Measurements from ENCODE around the gene CEP68.
"Not testable (repeated sequence)": the region's sequence is repeated elsewhere in the genome, so short reads cannot be mapped to it uniquely, and the experiment has no call there.

CEP68 gene

DNA sequence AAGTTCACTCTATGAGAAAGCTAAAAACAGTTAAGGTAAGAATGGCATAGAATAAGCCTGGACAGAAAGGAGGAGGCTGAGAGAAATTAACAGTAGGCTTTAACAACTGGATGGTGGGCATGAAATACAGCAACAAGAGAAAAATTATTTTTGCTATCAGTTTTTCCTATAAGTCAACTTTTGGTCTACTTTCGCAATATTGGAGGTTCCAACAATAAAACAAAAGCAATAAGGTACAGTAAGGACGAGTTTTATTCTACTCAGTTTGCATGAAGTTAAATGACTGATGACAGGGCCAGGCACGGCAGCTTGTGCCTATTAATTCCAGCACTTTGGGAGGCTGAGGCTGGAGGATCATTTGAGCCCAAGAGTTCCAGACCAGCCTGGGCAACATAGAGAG lies 56.4 kb downstream of the CEP68 start:
- H3K9ac ChIP-seq (ENCODE audit: insufficient read length, low read depth), result no peak overlapping the region
- DNase-seq (ENCODE audit: low read depth, low spot score), result no peak
- H3K9me3 ChIP-seq (ENCODE audit: insufficient read depth, low read length), result no peaks in the 10 kb centered on the region
- H3K4me1 ChIP-seq (ENCODE audit: insufficient read depth, insufficient read length), result no peaks in the 10 kb centered on the region
- no peak overlapping the region for H3K4me3 ChIP-seq (ENCODE audit: insufficient read length, low read depth)
- no peaks in the 10 kb centered on the region for H3K27me3 ChIP-seq (ENCODE audit: insufficient read depth, insufficient read length)
- H3K36me3 ChIP-seq (ENCODE audit: insufficient read depth, insufficient read length, low read length), result peaks cover 2% of the 10 kb centered on the region
- no peak for TF ChIP-seq ZNF274 (IDR thresholded peaks at IDR 0.05; ENCODE audit: low read depth, low read length)
- TF ChIP-seq YY1 (IDR thresholded peaks at IDR 0.05; ENCODE audit: insufficient read depth, insufficient read length), result no peak
- no peak for TF ChIP-seq SUZ12 (IDR thresholded peaks at IDR 0.05; ENCODE audit: extremely low read depth, insufficient read depth, insufficient read length)

DNA sequence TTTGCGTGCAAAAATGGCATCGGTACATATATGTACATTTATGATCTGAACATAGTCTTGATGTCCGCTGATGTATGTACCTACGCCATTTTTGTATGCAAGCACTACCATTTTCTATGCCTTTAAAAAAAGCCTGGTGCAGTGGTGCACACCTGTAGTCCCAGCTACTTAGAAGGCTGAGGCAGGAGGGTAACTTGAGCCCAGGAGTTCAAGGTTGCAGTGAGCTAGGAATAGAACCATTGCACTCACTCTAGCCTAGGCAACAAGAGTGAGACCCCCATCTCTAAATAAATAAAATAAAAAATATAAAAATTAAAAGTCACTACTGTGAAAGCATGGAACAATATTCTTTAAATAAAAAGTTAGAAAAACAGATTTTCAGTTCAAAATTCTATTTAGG lies 57.0 kb downstream of the CEP68 start:
- H3K9ac ChIP-seq (ENCODE audit: insufficient read length, low read depth), result no peak overlapping the region
- DNase-seq (ENCODE audit: low read depth, low spot score), result no peak
- H3K4me1 ChIP-seq (ENCODE audit: insufficient read depth, insufficient read length), result no peaks in the 10 kb centered on the region
- H3K27me3 ChIP-seq (ENCODE audit: insufficient read depth, insufficient read length), result no peaks in the 10 kb centered on the region
- no peaks in the 10 kb centered on the region for H3K9me3 ChIP-seq (ENCODE audit: insufficient read depth, low read length)
- TF ChIP-seq YY1 (IDR thresholded peaks at IDR 0.05; ENCODE audit: insufficient read depth, insufficient read length), result no peak
- no peak overlapping the region for H3K4me3 ChIP-seq (ENCODE audit: insufficient read length, low read depth)
- H3K36me3 ChIP-seq (ENCODE audit: insufficient read depth, insufficient read length, low read length), result peaks cover 4% of the 10 kb centered on the region

DNA sequence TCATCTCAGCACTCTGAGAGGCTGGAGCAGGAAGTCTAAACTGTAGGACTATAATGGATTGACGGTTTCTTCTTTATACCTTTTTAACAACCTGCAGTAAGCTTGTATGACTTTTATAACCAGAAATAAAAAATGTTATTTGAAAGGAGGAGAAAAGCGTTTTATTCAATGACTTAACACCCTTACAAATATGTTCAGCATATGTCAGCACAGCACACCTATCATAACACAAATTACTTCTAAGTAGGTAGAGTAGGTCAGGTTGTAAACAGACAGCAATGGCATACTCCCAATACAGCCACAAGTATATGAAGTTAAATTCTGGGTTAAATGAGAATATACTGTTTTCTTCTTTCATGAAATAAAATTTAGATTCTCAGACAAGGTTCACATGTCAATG lies 57.6 kb downstream of the CEP68 start:
- H3K27me3 ChIP-seq (ENCODE audit: insufficient read depth, insufficient read length), result no peaks in the 10 kb centered on the region
- H3K4me3 ChIP-seq (ENCODE audit: insufficient read length, low read depth), result no peak overlapping the region
- no peaks in the 10 kb centered on the region for H3K4me1 ChIP-seq (ENCODE audit: insufficient read depth, insufficient read length)
- no peak overlapping the region for H3K9ac ChIP-seq (ENCODE audit: insufficient read length, low read depth)
- H3K9me3 ChIP-seq (ENCODE audit: insufficient read depth, low read length), result no peaks in the 10 kb centered on the region
- peaks cover 7% of the 10 kb centered on the region for H3K36me3 ChIP-seq (ENCODE audit: insufficient read depth, insufficient read length, low read length)
- TF ChIP-seq SUZ12 (IDR thresholded peaks at IDR 0.05; ENCODE audit: extremely low read depth, insufficient read depth, insufficient read length) (no peak), ZNF274 (IDR thresholded peaks at IDR 0.05; ENCODE audit: low read depth, low read length) (no peak), YY1 (IDR thresholded peaks at IDR 0.05; ENCODE audit: insufficient read depth, insufficient read length) (no peak)
- DNase-seq (ENCODE audit: low read depth, low spot score), result no peak

DNA sequence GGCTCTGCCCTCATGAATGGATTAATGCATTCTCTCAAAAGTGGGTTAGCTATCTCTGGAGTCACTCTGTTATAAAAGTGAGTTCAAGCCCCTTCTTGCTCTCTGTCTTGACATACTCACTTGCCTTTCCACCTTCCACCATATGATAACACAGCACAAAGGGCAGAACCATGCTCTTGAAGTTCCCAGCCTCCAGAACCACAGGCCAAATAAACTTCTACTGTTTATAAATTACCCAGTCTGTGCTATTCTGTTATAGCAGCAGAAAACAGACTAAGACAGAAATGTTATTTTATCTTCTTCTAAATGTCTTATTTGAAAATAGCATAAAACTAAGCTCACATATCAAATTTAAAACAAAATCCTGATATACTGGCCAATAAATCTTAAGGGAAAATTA lies 58.7 kb downstream of the CEP68 start:
- H3K4me1 ChIP-seq (ENCODE audit: insufficient read depth, insufficient read length), result no peaks in the 10 kb centered on the region
- no peak overlapping the region for H3K9ac ChIP-seq (ENCODE audit: insufficient read length, low read depth)
- DNase-seq (ENCODE audit: low read depth, low spot score), result no peak
- peaks cover 7% of the 10 kb centered on the region for H3K36me3 ChIP-seq (ENCODE audit: insufficient read depth, insufficient read length, low read length)
- no peak for TF ChIP-seq YY1 (IDR thresholded peaks at IDR 0.05; ENCODE audit: insufficient read depth, insufficient read length)
- no peak for TF ChIP-seq ZNF274 (IDR thresholded peaks at IDR 0.05; ENCODE audit: low read depth, low read length)
- TF ChIP-seq SUZ12 (IDR thresholded peaks at IDR 0.05; ENCODE audit: extremely low read depth, insufficient read depth, insufficient read length), result no peak
- H3K27me3 ChIP-seq (ENCODE audit: insufficient read depth, insufficient read length), result no peaks in the 10 kb centered on the region
- H3K9me3 ChIP-seq (ENCODE audit: insufficient read depth, low read length), result no peaks in the 10 kb centered on the region
- no peak overlapping the region for H3K4me3 ChIP-seq (ENCODE audit: insufficient read length, low read depth)

DNA sequence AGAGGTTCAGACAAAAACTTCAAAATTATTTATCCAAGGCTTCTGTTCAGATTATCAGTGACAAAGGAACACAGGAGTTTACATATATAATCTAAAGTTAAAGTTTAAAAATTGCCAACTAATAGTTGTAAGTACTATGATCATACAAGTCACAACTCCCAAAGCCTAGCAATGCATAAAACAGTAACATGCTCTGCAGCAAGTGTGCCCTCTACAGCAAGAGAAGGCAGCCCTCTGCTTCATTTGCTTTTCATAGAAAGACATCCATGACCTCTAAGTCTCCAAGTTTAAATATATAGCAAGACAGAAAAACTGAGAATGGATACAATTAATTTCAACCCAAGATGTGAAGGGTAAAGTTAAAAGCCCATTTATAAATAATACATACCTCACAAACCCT lies 60.4 kb downstream of the CEP68 start:
- Histone ChIP-seq H3K9me3 (ENCODE audit: insufficient read depth, low read length) (no peaks in the 10 kb centered on the region), H3K4me1 (ENCODE audit: insufficient read depth, insufficient read length) (peaks cover 2% of the 10 kb centered on the region), H3K9ac (ENCODE audit: insufficient read length, low read depth) (no peak overlapping the region), H3K36me3 (ENCODE audit: insufficient read depth, insufficient read length, low read length) (peaks cover 10% of the 10 kb centered on the region), H3K27me3 (ENCODE audit: insufficient read depth, insufficient read length) (no peaks in the 10 kb centered on the region), H3K4me3 (ENCODE audit: insufficient read length, low read depth) (no peak overlapping the region)
- no peak for DNase-seq (ENCODE audit: low read depth, low spot score)
- no peak for TF ChIP-seq SUZ12 (IDR thresholded peaks at IDR 0.05; ENCODE audit: extremely low read depth, insufficient read depth, insufficient read length)
- no peak for TF ChIP-seq ZNF274 (IDR thresholded peaks at IDR 0.05; ENCODE audit: low read depth, low read length)
- no peak for TF ChIP-seq YY1 (IDR thresholded peaks at IDR 0.05; ENCODE audit: insufficient read depth, insufficient read length)

DNA sequence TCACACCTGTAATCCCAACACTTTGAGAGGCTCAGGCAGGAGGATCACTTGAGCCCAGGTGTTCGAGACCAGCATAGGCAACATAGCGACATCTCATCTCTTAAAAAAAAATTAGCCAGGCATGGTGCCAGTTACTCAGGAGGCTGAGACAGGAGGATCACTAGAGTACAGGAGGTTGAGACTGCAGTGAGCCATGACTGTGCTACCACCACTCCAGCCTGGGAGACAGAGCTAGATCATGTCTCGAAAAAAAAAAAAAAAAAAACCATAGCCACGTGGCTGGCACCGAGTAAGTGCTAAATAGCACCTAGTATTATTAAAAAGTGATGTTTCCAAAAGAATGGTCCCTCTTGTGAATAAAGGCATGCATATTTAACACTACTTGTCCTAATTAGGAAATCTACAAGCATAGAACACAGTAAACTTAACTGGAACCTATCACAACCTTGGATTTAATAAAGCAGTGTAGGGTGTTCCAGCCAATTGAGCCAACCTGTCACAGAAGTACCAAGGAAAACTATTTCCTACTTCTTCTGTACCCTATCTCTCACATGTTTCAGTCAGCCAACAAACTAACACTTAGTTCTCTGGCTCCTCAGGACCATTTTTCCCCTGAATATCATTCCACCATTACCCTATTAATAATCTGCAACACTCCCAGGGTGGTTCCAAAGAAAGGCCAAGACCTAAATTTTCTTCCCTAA lies 64.9 kb downstream of the CEP68 start:
- no peak for DNase-seq (ENCODE audit: low read depth, low spot score)
- Histone ChIP-seq H3K9me3 (ENCODE audit: insufficient read depth, low read length) (no peaks in the 10 kb centered on the region), H3K9ac (ENCODE audit: insufficient read length, low read depth) (no peak overlapping the region), H3K36me3 (ENCODE audit: insufficient read depth, insufficient read length, low read length) (peaks cover 10% of the 10 kb centered on the region), H3K27me3 (ENCODE audit: insufficient read depth, insufficient read length) (no peaks in the 10 kb centered on the region), H3K4me3 (ENCODE audit: insufficient read length, low read depth) (no peak overlapping the region), H3K4me1 (ENCODE audit: insufficient read depth, insufficient read length) (peaks cover 2% of the 10 kb centered on the region)
- no peak for TF ChIP-seq ZNF274 (IDR thresholded peaks at IDR 0.05; ENCODE audit: low read depth, low read length)
- no peak for TF ChIP-seq SUZ12 (IDR thresholded peaks at IDR 0.05; ENCODE audit: extremely low read depth, insufficient read depth, insufficient read length)
- TF ChIP-seq YY1 (IDR thresholded peaks at IDR 0.05; ENCODE audit: insufficient read depth, insufficient read length), result no peak

DNA sequence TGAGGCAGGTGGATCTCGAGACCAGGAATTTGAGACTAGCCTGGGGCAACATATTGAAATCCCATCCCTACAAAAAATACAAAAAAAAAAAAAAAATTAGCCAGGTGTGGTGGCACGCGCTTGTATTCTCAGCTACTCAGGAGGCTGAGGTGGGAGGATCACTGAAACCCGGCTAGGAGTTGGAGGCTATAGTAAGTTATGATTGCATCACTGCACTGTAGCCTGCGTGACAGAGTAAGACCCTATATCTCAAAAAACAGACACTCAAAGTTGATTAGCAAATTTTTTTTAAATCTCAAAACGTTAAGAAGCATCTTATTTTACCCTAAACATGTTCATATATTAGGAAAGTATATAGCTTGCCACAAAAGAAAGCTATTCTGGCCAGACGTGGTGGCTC lies 66.1 kb downstream of the CEP68 start:
- H3K4me3 ChIP-seq (ENCODE audit: insufficient read length, low read depth), result no peak overlapping the region
- peaks cover 2% of the 10 kb centered on the region for H3K4me1 ChIP-seq (ENCODE audit: insufficient read depth, insufficient read length)
- H3K9me3 ChIP-seq (ENCODE audit: insufficient read depth, low read length), result no peaks in the 10 kb centered on the region
- DNase-seq (ENCODE audit: low read depth, low spot score), result no peak
- TF ChIP-seq YY1 (IDR thresholded peaks at IDR 0.05; ENCODE audit: insufficient read depth, insufficient read length), result no peak
- no peak for TF ChIP-seq SUZ12 (IDR thresholded peaks at IDR 0.05; ENCODE audit: extremely low read depth, insufficient read depth, insufficient read length)
- no peak for TF ChIP-seq ZNF274 (IDR thresholded peaks at IDR 0.05; ENCODE audit: low read depth, low read length)
- H3K27me3 ChIP-seq (ENCODE audit: insufficient read depth, insufficient read length), result no peaks in the 10 kb centered on the region
- H3K36me3 ChIP-seq (ENCODE audit: insufficient read depth, insufficient read length, low read length), result peaks cover 10% of the 10 kb centered on the region
- no peak overlapping the region for H3K9ac ChIP-seq (ENCODE audit: insufficient read length, low read depth)

DNA sequence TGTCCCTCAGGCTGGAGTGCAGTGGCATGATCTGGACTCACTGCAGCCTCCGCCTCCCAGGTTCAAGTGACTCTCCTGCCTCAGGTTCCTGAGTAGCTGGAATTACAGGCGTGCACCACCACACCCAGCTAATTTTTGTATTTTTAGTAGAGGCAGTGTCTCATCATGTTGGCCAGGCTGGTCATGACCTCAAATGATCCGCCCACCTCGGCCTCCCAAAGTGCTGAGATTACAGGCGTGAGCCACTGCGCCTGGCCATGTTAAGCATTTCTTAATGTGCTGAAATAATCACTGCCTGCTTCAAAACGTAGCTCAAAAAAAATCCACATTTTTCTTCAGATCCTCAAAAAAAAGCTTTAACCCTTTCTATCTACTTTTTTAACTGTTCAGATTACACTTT lies 69.2 kb downstream of the CEP68 start:
- H3K27me3 ChIP-seq (ENCODE audit: insufficient read depth, insufficient read length); H3K4me1 ChIP-seq (ENCODE audit: insufficient read depth, insufficient read length); H3K9ac ChIP-seq (ENCODE audit: insufficient read length, low read depth); H3K9me3 ChIP-seq (ENCODE audit: insufficient read depth, low read length); DNase-seq (ENCODE audit: low read depth, low spot score); H3K4me3 ChIP-seq (ENCODE audit: insufficient read length, low read depth): not testable (repeated sequence)
- peaks cover 12% of the 10 kb centered on the region for H3K36me3 ChIP-seq (ENCODE audit: insufficient read depth, insufficient read length, low read length)

Measured in NT2/D1 (cell line).